HUDEP-2 (cell line): ENCODE data around the gene ABCF3.
"Not testable (repeated sequence)": the region's sequence is repeated elsewhere in the genome, so short reads cannot be mapped to it uniquely, and the experiment has no call there.

ENCODE experiments used
- DNase-seq, 76 experiments: peaks; one replicate each; lab custom pipeline; 2025; ENCODE audit not compliant: unreplicated experiment in 76 of 76; lab: John Stamatoyannopoulos, UW

The ABCF3 gene, protein sequence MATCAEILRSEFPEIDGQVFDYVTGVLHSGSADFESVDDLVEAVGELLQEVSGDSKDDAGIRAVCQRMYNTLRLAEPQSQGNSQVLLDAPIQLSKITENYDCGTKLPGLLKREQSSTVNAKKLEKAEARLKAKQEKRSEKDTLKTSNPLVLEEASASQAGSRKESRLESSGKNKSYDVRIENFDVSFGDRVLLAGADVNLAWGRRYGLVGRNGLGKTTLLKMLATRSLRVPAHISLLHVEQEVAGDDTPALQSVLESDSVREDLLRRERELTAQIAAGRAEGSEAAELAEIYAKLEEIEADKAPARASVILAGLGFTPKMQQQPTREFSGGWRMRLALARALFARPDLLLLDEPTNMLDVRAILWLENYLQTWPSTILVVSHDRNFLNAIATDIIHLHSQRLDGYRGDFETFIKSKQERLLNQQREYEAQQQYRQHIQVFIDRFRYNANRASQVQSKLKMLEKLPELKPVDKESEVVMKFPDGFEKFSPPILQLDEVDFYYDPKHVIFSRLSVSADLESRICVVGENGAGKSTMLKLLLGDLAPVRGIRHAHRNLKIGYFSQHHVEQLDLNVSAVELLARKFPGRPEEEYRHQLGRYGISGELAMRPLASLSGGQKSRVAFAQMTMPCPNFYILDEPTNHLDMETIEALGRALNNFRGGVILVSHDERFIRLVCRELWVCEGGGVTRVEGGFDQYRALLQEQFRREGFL

GRCh38 chr3:184186184-184186901 is at the start of gene ABCF3:
Gene ABCF3, plus strand, starts transcription at chr3:184186199. Its CDS starts 9 bp downstream, at chr3:184186208.
- peak in 17 of 76 experiments; percentile 10 to 64 (median 39) for DNase-seq

- DNase-seq: no peak
These were observed 45.6 kb upstream of the ABCF3 start for GRCh38 chr3:184140436-184140835.

DNA sequence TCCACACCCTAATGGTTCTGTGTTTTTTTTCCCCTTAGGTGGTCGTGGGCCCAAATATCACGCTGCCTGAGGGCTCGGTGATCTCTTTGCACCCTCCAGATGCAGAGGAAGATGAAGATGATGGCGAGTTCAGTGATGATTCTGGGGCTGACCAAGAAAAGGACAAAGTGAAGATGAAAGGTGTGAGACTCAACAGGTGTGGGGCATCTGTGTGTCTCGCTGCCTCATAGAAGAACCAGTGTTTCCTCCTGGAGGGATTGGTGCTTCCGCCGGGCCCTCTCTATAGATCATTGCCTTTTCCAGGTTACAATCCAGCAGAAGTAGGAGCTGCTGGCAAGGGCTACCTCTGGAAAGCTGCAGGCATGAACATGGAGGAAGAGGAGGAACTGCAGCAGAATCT is 43.8 kb upstream of the ABCF3 start:
- DNase-seq: no peak

- no peak for DNase-seq
These were observed 42.7 kb upstream of the ABCF3 start for GRCh38 chr3:184143327-184143726.

DNA sequence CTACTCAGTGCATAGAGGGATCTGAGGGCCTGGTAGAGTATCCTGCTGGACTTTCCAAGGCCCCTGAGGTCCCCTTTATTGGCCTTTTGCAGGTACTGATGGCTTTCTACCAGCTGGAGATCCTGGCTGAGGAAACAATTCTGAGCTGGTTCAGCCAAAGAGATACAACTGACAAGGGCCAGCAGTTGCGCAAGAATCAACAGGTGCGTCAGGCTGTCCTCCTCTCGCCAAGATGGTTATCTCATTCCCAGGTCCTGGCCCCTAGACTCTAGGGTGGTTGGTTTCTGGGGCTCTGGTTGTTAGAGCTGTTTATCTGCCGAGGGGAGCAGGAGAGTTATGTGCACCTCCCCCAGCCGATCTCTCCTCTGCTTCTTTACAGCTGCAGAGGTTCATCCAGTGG is 41.5 kb upstream of the ABCF3 start:
- no peak for DNase-seq

- peak in 19 of 76 experiments; percentile 2 to 50 (median 12) for DNase-seq
These were observed 40.9 kb upstream of the ABCF3 start for GRCh38 chr3:184145111-184145524.

DNA sequence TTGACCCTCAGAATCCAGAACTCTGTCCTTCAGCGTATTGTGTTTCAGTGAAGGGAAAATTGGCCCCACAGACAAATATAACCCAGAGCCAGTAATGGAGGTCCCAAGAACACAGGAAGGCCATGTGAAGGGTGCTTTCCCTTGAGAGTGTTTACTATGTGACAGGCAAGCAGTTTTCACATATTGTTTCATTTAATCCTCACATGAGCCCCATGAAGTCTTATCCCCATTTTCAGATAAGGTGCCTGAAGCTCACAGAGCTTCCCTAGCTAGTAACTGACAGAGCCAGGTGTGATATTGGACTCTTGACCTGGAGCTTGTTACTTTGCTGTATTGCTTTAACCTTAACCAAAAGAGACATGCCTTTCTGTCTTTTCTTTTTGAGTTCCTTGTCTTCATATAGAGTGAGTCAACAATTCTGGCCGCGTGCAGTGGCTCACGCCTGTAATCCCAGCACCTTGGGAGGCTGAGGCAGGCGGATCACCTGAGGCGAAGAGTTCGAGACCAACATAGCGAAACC is 40.2 kb upstream of the ABCF3 start:
- DNase-seq: no peak

DNA sequence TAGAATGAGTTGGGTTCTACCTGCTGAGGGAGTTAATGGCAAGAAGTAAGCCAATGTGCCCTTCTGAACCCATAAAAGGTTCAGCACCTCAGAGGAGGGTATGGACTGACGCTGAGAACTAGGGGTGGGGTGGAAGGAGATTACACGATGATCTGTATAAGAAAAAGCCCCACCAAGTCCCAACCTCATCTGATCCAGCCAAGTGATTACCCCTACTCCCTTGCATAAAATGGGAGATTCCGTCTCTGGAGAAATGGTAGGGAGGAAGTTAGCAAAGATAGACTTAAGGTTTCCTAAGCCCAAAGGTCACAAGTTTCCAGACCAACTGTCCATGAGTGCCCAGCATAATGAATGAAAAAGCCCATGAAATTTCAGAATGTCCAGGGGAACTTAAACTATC is 37.9 kb upstream of the ABCF3 start:
- no peak for DNase-seq

- DNase-seq: no peak
These were observed 36.9 kb upstream of the ABCF3 start for GRCh38 chr3:184149123-184149522.

GRCh38 chr3:184149770-184150169 is 36.2 kb upstream of the ABCF3 start:
- not testable (repeated sequence) for DNase-seq

DNA sequence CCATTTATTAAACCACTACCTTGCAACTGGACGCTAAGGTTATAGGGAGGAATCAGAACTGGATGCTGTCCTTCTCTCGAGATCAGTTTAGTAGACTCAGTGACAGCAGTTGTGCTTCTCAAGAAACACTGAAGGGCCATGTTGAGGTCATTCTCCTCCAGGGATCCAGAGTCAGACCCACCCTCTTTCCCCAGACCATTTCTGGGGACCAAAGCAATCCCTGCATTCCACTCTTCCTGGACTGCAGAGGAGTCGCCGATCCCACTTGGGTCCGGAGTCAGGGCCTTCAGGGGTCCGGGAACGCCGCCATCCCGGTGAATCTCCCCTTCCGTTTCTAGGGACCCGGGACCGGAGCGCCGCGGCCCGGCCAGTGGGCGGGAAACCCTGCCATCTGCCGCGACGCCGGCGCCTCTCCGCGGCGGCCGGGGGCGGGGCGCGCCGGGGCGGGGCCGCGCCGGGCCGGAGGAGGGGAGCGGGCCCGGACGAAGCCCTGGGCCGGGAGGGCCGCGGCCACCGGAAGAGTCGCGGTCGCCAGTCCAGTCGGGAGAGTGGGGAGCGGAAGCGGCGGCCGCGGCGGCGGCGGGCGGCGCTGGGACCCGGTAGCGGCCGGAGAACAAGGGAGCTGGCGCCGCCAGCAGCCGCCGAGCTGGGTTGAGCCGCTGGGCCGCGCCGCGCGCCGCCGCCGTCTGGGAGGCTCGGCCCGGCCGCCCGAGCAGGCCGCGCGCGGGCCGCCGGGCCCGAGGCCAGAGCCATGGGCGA is 30.9 kb upstream of the ABCF3 start, which contains the start of gene DVL3:
TSS of gene DVL3 (plus strand) at position 493 of the 759 bp plus-strand sequence. CDS start at position 752, 259 bp downstream.
- DNase-seq: peak in 16 of 76 experiments; percentile 8 to 51 (median 28)

- DNase-seq: peak in 13 of 76 experiments; percentile 4 to 51 (median 30)
These were observed 30.1 kb upstream of the ABCF3 start for GRCh38 chr3:184155644-184156521.

GRCh38 chr3:184156522-184156955 is 29.5 kb upstream of the ABCF3 start:
- no peak for DNase-seq

DNA sequence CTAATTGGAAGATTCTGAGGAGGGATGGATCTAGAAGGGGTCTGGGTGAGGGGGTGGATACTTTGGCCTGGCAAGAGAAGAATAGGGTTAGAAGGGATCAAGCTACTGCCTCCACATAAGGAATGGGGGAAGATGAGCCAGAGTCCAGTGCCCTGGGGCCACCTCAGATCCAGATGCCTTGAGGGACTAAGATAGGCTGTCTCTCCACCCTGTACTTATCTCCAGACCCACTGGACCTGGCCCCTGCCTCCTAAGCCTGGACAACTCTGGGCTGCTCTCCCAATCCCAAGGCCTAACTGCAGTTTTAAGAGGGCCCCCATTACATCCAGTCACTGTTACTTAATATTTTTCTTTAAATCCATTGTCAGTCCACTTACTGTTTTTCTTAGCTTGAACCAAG is 28.8 kb upstream of the ABCF3 start:
- peak in 2 of 76 experiments; percentile 9 to 20 for DNase-seq

DNA sequence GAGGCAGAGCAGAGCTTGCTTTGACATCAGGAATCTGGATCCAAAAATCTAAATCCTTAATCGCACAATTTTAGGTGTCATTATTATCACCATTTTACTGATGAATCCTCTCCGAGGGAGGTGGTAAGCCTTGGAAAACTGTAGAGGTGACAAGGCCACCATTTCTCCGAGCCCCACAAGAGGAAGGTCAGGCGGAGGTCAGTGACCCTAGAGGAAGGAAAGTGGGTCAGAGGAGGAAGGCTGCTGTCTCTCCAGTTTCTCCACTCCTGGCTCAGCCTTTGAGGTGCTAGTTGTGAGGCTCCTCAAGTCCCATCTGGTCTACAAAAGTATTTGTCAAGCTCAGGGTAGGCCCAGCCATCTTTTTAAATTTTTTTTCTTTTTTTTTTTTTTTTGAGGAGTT is 27.6 kb upstream of the ABCF3 start:
- no peak for DNase-seq

DNA sequence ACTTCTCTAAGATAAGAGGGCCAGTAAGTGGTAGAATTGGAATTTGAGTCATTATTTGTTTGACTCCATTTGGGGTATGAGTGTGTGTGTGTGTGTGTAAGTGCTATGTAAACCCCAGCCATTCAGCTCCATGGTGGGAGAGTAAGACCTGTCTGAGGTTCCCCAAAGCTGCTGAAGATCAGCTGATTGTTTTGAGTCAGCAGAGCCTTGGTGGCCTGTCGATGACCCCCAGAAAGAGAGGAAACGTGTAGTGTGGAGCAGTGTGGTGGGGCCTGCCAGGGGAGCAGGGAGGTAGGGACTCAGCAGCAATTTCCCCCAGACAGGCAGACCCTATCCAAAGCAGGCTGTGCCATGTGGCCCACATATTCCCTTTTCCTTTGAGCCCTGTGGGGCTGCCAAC is 25.5 kb upstream of the ABCF3 start:
- no peak for DNase-seq

- DNase-seq: not testable (repeated sequence)
These were observed 23.4 kb upstream of the ABCF3 start for GRCh38 chr3:184162571-184163070.

- no peak for DNase-seq
These were observed 21.2 kb upstream of the ABCF3 start for GRCh38 chr3:184164648-184165330.
